AG09319 (cell line): ENCODE data around the gene MACF1.
A peak's percentile ranks its signal among the peaks of the same experiment; 100 is the strongest.

ENCODE experiments used
- DNase-seq: peaks from one replicate; pipeline ENCODE4 v3.0.0-alpha.2; 2010; ENCODE audit warnings: low read depth; ENCODE audit errors: extremely low read depth
- TF ChIP-seq, protein P1 (sequence below): IDR thresholded peaks from 2 replicates; pipeline ENCODE4 v1.5.1; 2011; ENCODE audit warnings: low read depth, mild to moderate bottlenecking, inconsistent platforms, low read length, moderate library complexity

Gene MACF1

DNA sequence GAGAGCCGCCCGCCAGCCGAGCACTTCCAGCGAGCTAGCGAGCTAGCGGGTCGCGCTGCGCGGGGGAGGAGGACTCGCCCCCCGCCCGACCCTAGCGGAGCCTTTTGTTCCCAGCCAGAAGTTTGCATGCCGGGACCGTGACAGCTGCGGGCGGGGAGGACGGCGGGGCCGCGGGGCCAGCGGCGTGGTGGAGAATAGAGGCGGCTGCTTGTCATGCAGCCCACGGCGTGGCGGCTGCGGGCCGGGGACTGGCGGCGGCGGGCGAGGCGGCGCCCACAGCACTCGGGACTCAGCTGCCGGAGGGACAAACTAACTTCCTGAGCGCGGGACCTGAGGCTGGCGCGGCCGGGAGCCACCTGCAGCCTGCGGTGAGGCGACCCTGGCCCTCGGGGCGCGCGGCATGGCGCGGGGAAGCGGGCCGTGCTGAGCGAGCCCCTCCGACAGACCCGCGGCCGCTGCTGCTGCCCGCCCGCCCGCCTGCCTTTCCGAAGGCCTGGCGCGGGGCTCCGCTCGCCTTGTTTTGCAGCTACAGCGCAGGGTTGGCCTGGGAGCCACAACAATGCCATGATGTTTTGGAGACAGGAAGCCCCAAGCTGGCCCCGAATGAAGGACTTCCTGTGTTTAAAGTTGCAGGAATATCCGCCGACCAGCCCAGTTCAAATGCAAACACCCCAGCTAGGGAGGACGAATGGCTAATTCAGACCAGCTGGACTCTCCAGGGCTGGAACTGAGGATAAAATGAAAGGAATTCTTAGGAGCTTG lies 204.7 kb downstream of the MACF1 start:
- DNase-seq = peak; percentile 59
- TF ChIP-seq, protein P1, sequence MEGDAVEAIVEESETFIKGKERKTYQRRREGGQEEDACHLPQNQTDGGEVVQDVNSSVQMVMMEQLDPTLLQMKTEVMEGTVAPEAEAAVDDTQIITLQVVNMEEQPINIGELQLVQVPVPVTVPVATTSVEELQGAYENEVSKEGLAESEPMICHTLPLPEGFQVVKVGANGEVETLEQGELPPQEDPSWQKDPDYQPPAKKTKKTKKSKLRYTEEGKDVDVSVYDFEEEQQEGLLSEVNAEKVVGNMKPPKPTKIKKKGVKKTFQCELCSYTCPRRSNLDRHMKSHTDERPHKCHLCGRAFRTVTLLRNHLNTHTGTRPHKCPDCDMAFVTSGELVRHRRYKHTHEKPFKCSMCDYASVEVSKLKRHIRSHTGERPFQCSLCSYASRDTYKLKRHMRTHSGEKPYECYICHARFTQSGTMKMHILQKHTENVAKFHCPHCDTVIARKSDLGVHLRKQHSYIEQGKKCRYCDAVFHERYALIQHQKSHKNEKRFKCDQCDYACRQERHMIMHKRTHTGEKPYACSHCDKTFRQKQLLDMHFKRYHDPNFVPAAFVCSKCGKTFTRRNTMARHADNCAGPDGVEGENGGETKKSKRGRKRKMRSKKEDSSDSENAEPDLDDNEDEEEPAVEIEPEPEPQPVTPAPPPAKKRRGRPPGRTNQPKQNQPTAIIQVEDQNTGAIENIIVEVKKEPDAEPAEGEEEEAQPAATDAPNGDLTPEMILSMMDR = no peak

DNA sequence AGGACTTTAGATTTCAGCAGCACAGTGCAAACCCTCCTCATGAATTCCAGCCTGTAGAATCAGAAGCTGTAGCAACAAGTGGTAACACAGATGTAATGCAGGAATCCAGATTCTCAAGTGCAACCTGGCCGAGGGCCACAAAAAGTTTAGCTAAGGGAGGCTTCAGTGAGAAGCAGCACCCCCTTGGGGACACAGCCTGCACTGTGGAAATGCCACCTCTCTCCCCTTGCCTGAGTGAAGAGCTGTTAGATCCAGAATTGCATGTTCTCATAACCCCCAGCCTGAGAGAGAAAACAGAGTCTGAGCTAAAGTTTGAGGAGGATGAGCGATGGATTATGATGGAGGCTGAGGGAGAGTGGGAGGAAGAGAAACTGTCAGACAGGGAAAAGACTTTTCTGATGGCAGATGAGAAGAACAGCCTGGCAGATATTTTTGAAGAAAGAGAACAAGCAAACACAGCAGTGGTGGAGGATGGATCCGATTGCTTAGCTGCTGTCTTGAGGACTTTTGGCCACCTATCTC lies 206.5 kb downstream of the MACF1 start:
- TF ChIP-seq, protein P1 = peak; percentile 92
- DNase-seq = peak; percentile 81

DNA sequence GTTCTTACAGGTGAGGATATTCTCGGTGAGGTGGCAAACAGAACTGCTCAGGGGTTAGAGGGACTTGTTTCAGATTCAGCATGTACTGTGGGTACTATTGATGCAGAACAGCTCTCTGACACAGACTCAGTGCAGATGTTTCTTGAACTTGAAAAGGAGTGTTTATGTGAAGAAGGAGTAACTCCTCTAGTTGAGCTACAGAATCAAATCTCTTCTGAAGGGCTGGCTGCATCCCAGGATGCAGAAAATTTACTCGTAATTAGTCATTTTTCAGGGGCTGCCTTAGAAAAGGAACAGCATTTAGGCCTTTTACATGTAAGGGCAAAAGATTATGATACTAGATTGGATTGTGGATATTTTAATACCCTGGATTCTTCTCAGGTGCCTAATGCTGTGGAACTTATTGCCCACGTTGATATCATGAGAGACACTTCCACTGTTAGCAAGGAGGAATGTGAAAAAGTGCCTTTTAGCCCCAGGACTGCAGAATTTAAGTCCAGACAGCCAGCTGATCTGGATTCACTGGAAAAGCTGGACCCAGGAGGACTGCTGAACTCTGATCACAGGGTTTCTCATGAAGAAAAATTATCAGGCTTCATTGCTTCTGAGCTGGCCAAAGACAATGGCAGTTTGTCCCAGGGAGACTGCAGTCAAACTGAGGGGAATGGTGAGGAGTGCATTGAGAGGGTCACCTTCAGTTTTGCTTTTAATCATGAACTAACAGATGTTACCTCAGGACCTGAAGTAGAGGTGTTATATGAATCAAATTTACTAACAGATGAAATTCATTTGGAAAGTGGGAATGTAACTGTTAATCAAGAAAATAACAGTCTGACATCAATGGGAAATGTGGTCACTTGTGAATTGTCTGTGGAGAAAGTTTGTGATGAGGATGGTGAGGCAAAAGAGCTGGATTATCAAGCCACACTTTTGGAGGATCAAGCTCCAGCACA lies 207.3 kb downstream of the MACF1 start:
- TF ChIP-seq, protein P1 = no peak
- no peak for DNase-seq

DNA sequence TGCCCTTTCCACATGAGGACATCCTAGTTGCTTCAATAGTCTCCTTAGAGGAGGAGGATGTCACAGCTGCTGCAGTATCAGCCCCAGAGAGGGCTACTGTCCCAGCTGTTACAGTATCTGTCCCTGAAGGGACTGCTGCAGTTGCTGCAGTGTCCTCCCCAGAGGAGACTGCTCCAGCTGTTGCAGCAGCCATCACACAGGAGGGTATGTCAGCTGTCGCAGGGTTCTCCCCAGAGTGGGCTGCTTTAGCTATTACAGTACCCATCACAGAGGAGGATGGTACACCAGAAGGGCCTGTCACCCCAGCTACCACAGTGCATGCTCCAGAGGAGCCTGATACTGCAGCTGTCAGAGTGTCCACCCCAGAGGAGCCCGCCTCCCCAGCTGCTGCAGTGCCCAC lies 208.4 kb downstream of the MACF1 start:
- TF ChIP-seq, protein P1 = no peak
- DNase-seq = no peak

DNA sequence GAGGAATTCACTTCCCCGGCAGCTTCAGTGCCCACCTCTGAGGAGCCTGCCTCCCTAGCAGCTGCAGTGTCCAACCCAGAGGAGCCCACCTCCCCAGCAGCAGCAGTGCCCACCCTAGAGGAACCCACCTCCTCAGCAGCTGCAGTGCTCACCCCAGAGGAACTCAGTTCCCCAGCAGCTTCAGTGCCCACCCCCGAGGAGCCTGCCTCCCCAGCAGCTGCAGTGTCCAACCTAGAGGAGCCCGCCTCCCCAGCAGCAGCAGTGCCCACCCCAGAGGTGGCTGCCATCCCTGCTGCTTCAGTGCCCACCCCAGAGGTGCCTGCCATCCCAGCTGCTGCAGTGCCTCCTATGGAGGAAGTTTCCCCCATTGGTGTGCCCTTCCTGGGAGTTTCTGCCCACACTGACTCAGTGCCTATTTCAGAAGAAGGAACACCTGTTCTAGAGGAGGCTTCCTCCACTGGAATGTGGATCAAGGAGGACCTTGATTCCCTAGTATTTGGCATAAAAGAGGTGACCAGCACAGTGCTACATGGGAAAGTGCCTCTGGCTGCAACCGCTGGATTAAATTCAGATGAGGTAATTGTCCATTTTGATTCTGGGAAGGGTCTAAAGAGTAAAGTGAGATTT lies 209.5 kb downstream of the MACF1 start:
- TF ChIP-seq, protein P1 = no peak

DNA sequence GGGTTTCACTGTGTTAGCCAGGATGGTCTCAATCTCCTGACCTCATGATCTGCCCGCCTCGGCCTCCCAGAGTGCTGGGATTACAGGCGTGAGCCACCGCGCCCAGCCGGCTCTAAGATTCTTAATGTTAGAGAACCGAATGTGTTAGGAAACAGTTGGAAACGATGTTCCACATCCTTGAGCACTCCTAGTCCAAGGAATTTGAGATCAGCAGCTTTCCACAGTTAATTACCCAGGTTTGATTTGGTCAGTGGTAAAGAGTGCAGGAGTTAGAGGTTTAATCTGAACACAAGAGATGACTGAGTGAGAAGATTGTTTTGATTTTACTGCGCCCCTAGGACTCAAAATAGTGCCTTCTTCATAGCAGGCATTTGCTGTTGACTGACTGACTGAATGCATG lies 211.1 kb downstream of the MACF1 start:
- TF ChIP-seq, protein P1 = no peak
- no peak for DNase-seq

More for the DNA sequence above, 209.5 kb downstream of the MACF1 start:
- no peak for DNase-seq
